Transverse colon (tissue), 4 donors: Measurements from ENCODE around the gene SSRP1. TPM values are rescaled to one million over a fixed set of nuclear protein-coding genes. Genes with fewer than 3 reads are reported as not detected.

Experiments
- DNase-seq: peaks from one replicate; pipeline ENCODE4 v3.0.0-alpha.2; 2019
- H3K27ac ChIP-seq, 4 donors: fragments of 200-600 bp; sonication (generic); 2 replicates each; pipeline ENCODE4 v1.5.1; 2016 to 2018; ENCODE audit warnings: inconsistent platforms in 4 of 4
- H3K27me3 ChIP-seq: fragments of 200-600 bp; sonication (generic); 2 replicates; pipeline ENCODE4 v1.5.1; 2017; ENCODE audit warnings: inconsistent platforms
- H3K36me3 ChIP-seq, 4 donors: fragments of 200-600 bp; sonication (generic); 2 replicates each; pipeline ENCODE4 v1.5.1; 2017 to 2019; ENCODE audit warnings: inconsistent platforms in 4 of 4
- H3K4me1 ChIP-seq, 4 donors: fragments of 200-600 bp; sonication (generic); 2 replicates each; pipeline ENCODE4 v1.5.1; 2017 to 2020; ENCODE audit warnings: inconsistent platforms in 4 of 4
- H3K4me3 ChIP-seq, 4 donors: fragments of 200-600 bp; sonication (generic); 1 replicate in 1 of 4; 2 replicates in 3 of 4; pipeline versions ENCODE4 v1.5.1 to v1.6.1; 2017 to 2019; ENCODE audit warnings: inconsistent platforms in 4 of 4
- H3K9me3 ChIP-seq, 2 donors: fragments of 200-600 bp; sonication (generic); 2 replicates each; pipeline ENCODE4 v1.5.1; 2017 to 2019; ENCODE audit warnings: inconsistent platforms in 2 of 2
- CTCF ChIP-seq, 5 experiments: fragments of 200-600 bp in 3 of 5; fragments of 450-650 bp in 2 of 5; sonication (generic) in 3 of 5; IDR thresholded peaks; 1 replicate in 2 of 5; 2 replicates in 3 of 5; pipeline ENCODE4 v1.5.1; 2016 to 2017; ENCODE audit warnings: antibody characterized with exemption in 5 of 5, inconsistent platforms in 3 of 5, mild to moderate bottlenecking in 2 of 5, moderate library complexity in 1 of 5
- EP300 ChIP-seq: sonication (generic); formaldehyde crosslinking; IDR thresholded peaks from one replicate; pipeline ENCODE4 v1.6.1; 2017; ENCODE audit warnings: antibody characterized with exemption, low read depth
- POLR2A ChIP-seq: fragments of 450-650 bp; IDR thresholded peaks from one replicate; pipeline ENCODE4 v1.6.1; 2016; ENCODE audit warnings: antibody characterized with exemption, mild to moderate bottlenecking, moderate library complexity
- POLR2AphosphoS5 ChIP-seq, 3 donors: sonication (generic); formaldehyde crosslinking; IDR thresholded peaks; one replicate each; pipeline ENCODE4 v1.6.1; 2016; ENCODE audit warnings: antibody characterized with exemption in 3 of 3
- WGBS, 2 donors: methylation state at CpG; one replicate each; pipeline ENCODE4 v1.1.5; 2018; ENCODE audit warnings: low coverage in 1 of 2; 5-methylcytosine and 5-hydroxymethylcytosine counted together
- in situ Hi-C, 4 donors: fragments of 200-750 bp; cut with MboI; loops; one replicate each; pipeline versions ENCODE4 v1.15.0 to v1.15.1; 2017; ENCODE audit warnings: low sequenced_read_pairs in 3 of 4, low pct_ligation_motif_present in 1 of 4, low pct_unique_long_range_greater_than_20kb in 1 of 4
- intact Hi-C: fragments of 100-400 bp; cut with DNase I; formaldehyde crosslinking; loops from one replicate; pipeline ENCODE4 v1.15.1; 2023; ENCODE audit warnings: low total_unique reads
- total RNA-seq, 4 donors: library from RNA; depleted of rRNA; stranded (reverse); fragments of >200 nt; gene quantifications; one replicate each; pipeline ENCODE4 v1.1.0, GENCODE V29; 2016

SSRP1 gene
- total RNA-seq, 4 donors from 2014 or later = 32.0 to 59.4 (median 45.5) TPM

- intact Hi-C loops (no loop called here), in situ Hi-C loops (no loop called here)
- DNase-seq = no peak
- TF ChIP-seq POLR2AphosphoS5 (IDR thresholded peaks at IDR 0.05) = no peak
- TF ChIP-seq EP300 = no peak
- no peak for TF ChIP-seq POLR2A
- no peak for TF ChIP-seq CTCF (IDR thresholded peaks at IDR 0.05)
- Histone ChIP-seq H3K4me3 (no peak overlapping the region), H3K27ac (no peak overlapping the region), H3K9me3 (no peaks in the 10 kb centered on the region), H3K27me3 (no peaks in the 10 kb centered on the region), H3K4me1 (no peaks in the 10 kb centered on the region), H3K36me3 (no peaks in the 10 kb centered on the region)
- WGBS, 2 donors = 48% methylated on average over 19 of the region's 19 CpGs; no CpG with 5 or more reads in 1 of the 2 donors
These were observed 32.6 kb upstream of the SSRP1 start for GRCh38 chr11:57368106-57368844.

DNA sequence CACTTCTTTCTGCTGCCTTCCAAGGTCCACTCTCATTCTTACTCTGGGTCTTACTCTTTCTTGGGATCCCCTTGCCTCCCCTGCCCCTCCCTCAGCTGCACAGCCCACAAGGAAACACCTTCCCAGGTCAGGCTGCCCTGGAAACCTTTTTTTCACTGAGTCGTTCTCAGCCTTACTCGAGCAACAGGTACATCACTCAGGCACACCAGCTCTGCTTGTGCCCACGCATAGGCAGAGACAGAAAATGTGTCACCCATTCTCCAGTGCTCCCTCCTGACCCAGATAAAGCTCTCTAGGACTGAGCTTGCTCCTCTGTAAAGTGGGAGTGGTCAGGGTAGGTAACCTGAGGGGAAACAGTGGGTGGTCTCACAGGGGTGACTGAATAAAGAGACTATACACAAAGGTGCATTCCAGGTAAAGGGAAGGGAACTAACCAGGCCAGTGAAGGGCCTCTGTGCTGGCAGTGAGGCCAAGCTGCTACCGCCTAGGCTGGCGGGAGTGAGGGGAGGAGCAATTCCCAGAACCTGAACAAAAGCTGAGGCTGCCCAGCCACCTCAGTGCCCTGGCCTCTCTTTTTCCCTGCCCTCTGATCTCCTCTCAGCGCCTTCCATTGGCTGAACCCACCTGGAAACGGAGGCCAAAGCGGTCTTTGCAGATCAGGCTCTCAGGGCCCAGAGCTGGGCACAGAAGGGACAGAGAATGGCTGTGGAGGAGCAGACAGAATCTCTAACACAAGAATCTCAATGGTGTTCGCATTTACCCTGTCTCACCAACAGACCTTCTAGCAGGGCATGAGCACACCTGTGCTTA is 29.4 kb upstream of the SSRP1 start:
- Histone ChIP-seq H3K27me3 (no peaks in the 10 kb centered on the region), H3K4me3 (no peak overlapping the region), H3K36me3 (no peaks in the 10 kb centered on the region), H3K9me3 (no peaks in the 10 kb centered on the region), H3K4me1 (no peaks in the 10 kb centered on the region), H3K27ac (no peak overlapping the region)
- no peak for TF ChIP-seq CTCF (IDR thresholded peaks at IDR 0.05)
- TF ChIP-seq POLR2A = no peak
- no peak for TF ChIP-seq POLR2AphosphoS5 (IDR thresholded peaks at IDR 0.05)
- no peak for TF ChIP-seq EP300
- in situ Hi-C loops (no loop called here), intact Hi-C loops (no loop called here)
- 84 to 91% methylated on average over 4 to 9 of the region's 9 CpGs for WGBS, 2 donors
- no peak for DNase-seq

DNA sequence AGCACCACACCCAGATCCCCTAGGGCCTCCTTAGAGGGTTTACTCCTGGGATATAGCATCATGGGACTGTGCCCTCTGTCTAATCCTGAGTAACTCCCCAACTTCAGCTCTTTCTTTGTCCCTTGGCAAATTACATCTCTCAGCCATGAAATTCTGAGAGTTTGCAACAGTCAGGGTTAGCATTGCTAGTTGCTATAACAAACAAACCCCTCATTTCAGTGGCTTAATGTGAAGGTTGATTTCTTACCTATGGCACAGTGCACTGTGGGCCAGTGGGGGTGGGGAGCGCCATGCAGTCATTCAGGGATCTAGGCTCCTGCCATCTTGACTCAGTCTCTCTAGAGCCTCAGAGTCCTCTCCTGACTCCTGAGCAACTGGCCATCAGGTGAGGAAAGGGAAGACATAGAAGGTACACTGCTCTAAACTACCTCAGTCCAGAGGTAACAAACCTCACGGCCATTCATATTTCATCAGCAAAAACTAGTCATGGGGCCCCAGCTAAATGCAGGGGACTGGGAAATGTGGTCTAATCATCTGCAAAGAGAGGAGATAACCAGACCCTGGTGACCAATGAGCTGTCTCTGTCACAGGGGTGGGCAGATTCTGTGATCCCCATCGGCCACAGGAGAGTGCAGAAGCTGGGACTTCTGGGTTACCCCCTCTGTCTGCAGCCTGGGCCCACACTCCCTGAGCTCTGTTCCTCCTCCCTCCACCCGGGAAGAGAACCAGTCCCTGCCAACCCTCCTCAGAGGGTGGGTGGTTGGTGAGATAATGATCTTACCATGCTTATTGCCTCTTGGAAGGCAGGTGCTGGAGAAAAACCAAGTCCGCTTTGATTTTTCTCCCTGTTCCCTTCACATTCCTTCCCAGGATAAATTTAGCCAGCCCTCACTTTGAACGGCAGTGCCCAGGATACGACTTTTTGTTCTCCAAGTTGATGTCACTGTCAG is 27.7 kb upstream of the SSRP1 start:
- Histone ChIP-seq H3K27ac (no peak overlapping the region), H3K4me3 (no peak overlapping the region), H3K36me3 (no peaks in the 10 kb centered on the region), H3K4me1 (no peaks in the 10 kb centered on the region), H3K9me3 (no peaks in the 10 kb centered on the region), H3K27me3 (no peaks in the 10 kb centered on the region)
- no peak for TF ChIP-seq POLR2A
- TF ChIP-seq CTCF (IDR thresholded peaks at IDR 0.05) = no peak
- no peak for TF ChIP-seq EP300
- no peak for TF ChIP-seq POLR2AphosphoS5 (IDR thresholded peaks at IDR 0.05)
- DNase-seq = no peak
- 51% methylated on average over 7 of the region's 7 CpGs; no CpG with 5 or more reads in 1 of the 2 donors for WGBS, 2 donors
- in situ Hi-C loops = no loop called here
- intact Hi-C loops = no loop called here
